Endothelial cell (in vitro differentiated cells): ENCODE measurements around the gene C22orf15. TPM values are rescaled to one million over a fixed set of nuclear protein-coding genes. Genes with fewer than 3 reads are reported as not detected.

Experiments used
- DNase-seq: peaks from one replicate; pipeline ENCODE4 v3.0.0; 2021; ENCODE audit warnings: low spot score
- H3K27ac Mint-ChIP-seq: one replicate; pipeline ENCODE4 v1.8.0; 2021; ENCODE audit warnings: mixed read lengths, inconsistent platforms; ENCODE audit not compliant: unreplicated experiment
- H3K27me3 Mint-ChIP-seq: one replicate; pipeline ENCODE4 v1.8.0; 2021; ENCODE audit warnings: mild to moderate bottlenecking, moderate library complexity, mixed read lengths, inconsistent platforms; ENCODE audit not compliant: unreplicated experiment
- H3K36me3 Mint-ChIP-seq: one replicate; pipeline ENCODE4 v1.8.0; 2021; ENCODE audit warnings: mild to moderate bottlenecking, low read depth, mixed read lengths, inconsistent platforms; ENCODE audit not compliant: unreplicated experiment
- H3K4me1 Mint-ChIP-seq: one replicate; pipeline ENCODE4 v1.8.0; 2021; ENCODE audit warnings: mild to moderate bottlenecking, mixed read lengths, inconsistent platforms; ENCODE audit not compliant: unreplicated experiment
- H3K4me3 Mint-ChIP-seq: one replicate; pipeline ENCODE4 v1.8.0; 2021; ENCODE audit warnings: mild to moderate bottlenecking, mixed read lengths, inconsistent platforms; ENCODE audit not compliant: unreplicated experiment
- H3K9me3 Mint-ChIP-seq: one replicate; pipeline ENCODE4 v1.8.0; 2021; ENCODE audit warnings: mixed read lengths, inconsistent platforms; ENCODE audit not compliant: unreplicated experiment
- CTCF ChIP-seq: fragments of 200-600 bp; sonication (generic); IDR thresholded peaks from one replicate; pipeline ENCODE4 v1.5.0; 2021; ENCODE audit warnings: antibody characterized with exemption; ENCODE audit not compliant: unreplicated experiment
- total RNA-seq: library from RNA; stranded (reverse); fragmentation: NEBNext Ultra II Directional; extraction: Animal tissue kit (Norgen Biotek cat#: 25700); gene quantifications from one replicate; pipeline ENCODE4 v1.2.1, GENCODE V29; 2021; ENCODE audit not compliant: unreplicated experiment

The C22orf15 gene
- total RNA-seq, 1 donor from 2014 or later = 2.0 TPM

- H3K27ac Mint-ChIP-seq = peak overlapping the region; percentile 30
- no peak for DNase-seq
- H3K27me3 Mint-ChIP-seq = no peaks in the 10 kb centered on the region
- peak overlapping the region; percentile 79 for H3K4me3 Mint-ChIP-seq
- H3K9me3 Mint-ChIP-seq = no peaks in the 10 kb centered on the region
- TF ChIP-seq CTCF = no peak
- no peaks in the 10 kb centered on the region for H3K4me1 Mint-ChIP-seq
- H3K36me3 Mint-ChIP-seq = peaks cover 46% of the 10 kb centered on the region
Measured at GRCh38 chr22:23801238-23801821, 38.5 kb downstream of the C22orf15 start.

- Mint-ChIP-seq H3K9me3 (no peaks in the 10 kb centered on the region), H3K4me1 (no peaks in the 10 kb centered on the region), H3K27me3 (no peaks in the 10 kb centered on the region), H3K36me3 (peaks cover 43% of the 10 kb centered on the region), H3K27ac (no peak overlapping the region), H3K4me3 (peak overlapping the region; percentile 79)
- no peak for TF ChIP-seq CTCF
- DNase-seq = no peak
Measured at GRCh38 chr22:23801886-23802377, 39.1 kb downstream of the C22orf15 start.

- peaks cover 47% of the 10 kb centered on the region for H3K36me3 Mint-ChIP-seq
- H3K4me3 Mint-ChIP-seq = peak overlapping the region; percentile 70
- H3K27me3 Mint-ChIP-seq = no peaks in the 10 kb centered on the region
- H3K4me1 Mint-ChIP-seq = no peaks in the 10 kb centered on the region
- no peak for DNase-seq
- TF ChIP-seq CTCF = no peak
- no peaks in the 10 kb centered on the region for H3K9me3 Mint-ChIP-seq
- no peak overlapping the region for H3K27ac Mint-ChIP-seq
Measured at GRCh38 chr22:23803001-23803819, 40.4 kb downstream of the C22orf15 start.

- no peak overlapping the region for H3K27ac Mint-ChIP-seq
- no peaks in the 10 kb centered on the region for H3K4me1 Mint-ChIP-seq
- H3K27me3 Mint-ChIP-seq = no peaks in the 10 kb centered on the region
- peaks cover 44% of the 10 kb centered on the region for H3K36me3 Mint-ChIP-seq
- no peaks in the 10 kb centered on the region for H3K9me3 Mint-ChIP-seq
- H3K4me3 Mint-ChIP-seq = no peak overlapping the region
- no peak for TF ChIP-seq CTCF
- DNase-seq = no peak
Measured at GRCh38 chr22:23804781-23805291, 42.0 kb downstream of the C22orf15 start.

GRCh38 chr22:23806837-23807236 lies 44.0 kb downstream of the C22orf15 start:
- Mint-ChIP-seq H3K36me3 (peaks cover 31% of the 10 kb centered on the region), H3K27me3 (no peaks in the 10 kb centered on the region), H3K9me3 (no peaks in the 10 kb centered on the region), H3K4me1 (no peaks in the 10 kb centered on the region), H3K4me3 (no peak overlapping the region), H3K27ac (no peak overlapping the region)
- TF ChIP-seq CTCF = no peak
- DNase-seq = no peak
